ENCODE measurements around the gene MRFAP1.
A peak's percentile ranks its signal among the peaks of the same experiment; 100 is the strongest.
"Not testable (repeated sequence)": the region's sequence is repeated elsewhere in the genome, so short reads cannot be mapped to it uniquely, and the experiment has no call there.

Gene MRFAP1

GRCh38 chr4:6672541-6673190 is 32.2 kb downstream of the MRFAP1 start:
- not testable (repeated sequence) for DNase-seq

DNA sequence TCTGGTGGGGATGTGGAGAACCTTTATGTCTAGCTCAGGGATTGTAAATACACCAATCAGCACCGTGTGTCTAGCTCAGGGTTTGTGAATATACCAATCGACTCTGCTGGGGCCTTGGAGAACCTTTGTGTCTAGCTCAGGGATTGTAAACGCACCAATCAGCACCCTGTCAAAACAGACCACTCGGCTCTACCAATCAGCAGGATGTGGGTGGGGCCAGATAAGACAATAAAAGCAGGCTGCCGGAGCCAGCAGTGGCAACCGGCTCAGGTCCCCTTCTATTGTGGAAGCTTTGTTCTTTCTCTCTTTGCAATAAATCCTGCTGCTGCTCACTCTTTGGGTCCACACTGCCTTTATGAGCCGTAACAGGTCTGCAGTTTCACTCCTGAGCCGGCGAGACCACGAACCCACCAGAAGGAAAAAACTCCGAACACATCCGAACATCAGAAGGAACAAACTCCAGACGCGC is 32.7 kb downstream of the MRFAP1 start:
- DNase-seq, result peak; percentile 73

GRCh38 chr4:6673660-6674499 is 33.4 kb downstream of the MRFAP1 start:
- peak; percentile 95 for DNase-seq

DNA sequence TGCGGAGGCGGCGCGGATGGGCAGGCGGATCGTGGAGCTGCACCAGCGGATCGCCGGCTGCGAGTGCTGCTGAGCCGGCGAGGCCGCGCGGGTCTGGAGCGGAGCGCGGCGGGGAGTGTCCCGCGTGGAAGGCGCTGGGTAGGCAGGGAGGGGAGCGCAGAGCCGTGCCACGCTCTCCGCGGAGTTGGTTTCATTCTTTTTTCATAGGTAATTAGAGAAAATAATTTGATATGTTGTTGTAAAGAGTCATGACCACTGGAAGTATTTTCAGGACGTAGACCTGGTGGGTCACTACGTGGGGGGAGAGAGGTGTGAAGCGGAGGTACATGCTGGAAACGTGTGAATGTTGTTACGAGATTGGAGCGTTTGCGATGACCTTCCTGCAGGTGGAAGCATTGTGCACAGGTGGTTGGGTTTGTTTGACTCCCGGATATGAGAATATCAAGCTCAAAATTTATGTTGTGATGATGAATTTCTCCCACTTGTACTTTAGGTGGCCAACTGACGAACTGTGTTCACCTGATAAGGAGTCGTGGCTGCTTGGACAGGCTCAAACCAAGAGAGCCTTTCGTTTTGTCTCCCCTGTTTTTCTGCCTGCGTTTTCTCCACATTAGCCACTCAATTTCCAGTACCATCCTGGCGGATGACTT is 34.1 kb downstream of the MRFAP1 start:
- DNase-seq, result peak; percentile 64

GRCh38 chr4:6676722-6677558 is 36.5 kb downstream of the MRFAP1 start:
- no peak for DNase-seq

DNA sequence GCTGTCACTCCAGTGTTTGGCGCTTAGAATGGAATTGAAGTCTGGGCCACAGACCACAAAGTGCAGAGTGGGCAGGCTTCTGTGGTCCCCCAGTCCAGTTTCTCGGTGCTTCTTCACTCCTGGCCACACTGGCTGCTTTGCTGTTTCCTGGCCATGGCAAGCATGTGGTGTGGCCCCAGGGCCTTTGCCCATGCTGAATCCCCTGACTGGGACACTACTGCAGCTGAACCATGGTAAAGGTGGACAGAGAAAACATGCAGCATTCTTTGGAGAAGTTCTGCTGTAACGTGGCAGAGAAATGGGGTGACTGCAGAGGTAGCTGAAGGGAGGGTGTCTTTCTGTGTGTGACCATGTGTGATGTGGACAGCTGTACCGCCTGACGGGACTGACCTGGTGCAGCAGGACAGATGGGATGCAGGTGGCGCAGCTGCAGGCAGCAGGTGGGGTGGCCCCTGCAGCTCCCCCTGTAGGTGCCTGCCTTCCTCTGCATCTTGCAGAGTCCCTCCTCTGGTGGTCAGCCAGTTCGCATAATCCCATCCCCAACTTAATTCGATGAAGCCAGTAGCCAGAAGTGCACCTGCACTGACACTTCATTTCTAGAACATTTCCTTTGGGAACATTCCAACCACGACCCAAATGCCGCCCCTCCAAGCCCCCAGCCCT is 40.0 kb downstream of the MRFAP1 start:
- no peak for DNase-seq

GRCh38 chr4:6681191-6681590 is 40.7 kb downstream of the MRFAP1 start:
- no peak for DNase-seq

DNA sequence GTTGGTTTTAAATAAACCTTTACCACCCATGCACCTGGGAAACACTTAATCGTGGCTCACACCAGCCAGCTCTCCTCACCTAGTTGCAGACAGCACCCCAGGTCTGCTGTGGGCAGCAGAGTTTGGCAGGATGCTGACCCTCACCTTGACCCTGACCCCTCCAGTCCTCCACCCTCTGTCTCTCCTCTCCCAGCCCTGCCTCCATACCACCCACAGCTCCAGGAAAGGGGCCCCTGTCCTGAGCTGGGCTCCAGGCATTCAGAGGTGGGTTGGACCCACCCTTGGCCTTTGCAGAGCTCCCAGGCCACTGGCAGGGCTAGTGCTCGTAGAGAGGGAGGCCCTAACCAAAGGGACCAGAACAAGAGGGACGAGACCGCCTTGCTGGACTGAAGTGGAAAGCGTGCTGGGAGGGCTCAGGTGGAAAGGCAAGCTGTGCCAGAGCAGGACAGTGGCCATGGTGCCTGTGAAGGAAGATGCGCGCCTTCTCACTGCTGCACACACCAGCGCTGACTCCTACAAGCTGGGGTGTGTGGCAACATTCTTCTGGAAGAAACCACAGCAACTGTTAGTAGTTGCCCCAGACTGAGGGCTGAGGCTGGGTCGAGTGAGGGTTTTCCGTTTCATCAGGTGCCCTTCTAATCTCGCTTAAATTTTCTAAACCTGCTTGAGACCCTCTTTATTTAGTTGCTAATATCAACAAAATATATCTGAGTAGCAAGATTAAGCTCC is 42.5 kb downstream of the MRFAP1 start:
- DNase-seq, result no peak

GRCh38 chr4:6684656-6685055 is 44.2 kb downstream of the MRFAP1 start:
- no peak for DNase-seq

GRCh38 chr4:6686104-6686787 is 45.8 kb downstream of the MRFAP1 start:
- DNase-seq, result no peak

DNA sequence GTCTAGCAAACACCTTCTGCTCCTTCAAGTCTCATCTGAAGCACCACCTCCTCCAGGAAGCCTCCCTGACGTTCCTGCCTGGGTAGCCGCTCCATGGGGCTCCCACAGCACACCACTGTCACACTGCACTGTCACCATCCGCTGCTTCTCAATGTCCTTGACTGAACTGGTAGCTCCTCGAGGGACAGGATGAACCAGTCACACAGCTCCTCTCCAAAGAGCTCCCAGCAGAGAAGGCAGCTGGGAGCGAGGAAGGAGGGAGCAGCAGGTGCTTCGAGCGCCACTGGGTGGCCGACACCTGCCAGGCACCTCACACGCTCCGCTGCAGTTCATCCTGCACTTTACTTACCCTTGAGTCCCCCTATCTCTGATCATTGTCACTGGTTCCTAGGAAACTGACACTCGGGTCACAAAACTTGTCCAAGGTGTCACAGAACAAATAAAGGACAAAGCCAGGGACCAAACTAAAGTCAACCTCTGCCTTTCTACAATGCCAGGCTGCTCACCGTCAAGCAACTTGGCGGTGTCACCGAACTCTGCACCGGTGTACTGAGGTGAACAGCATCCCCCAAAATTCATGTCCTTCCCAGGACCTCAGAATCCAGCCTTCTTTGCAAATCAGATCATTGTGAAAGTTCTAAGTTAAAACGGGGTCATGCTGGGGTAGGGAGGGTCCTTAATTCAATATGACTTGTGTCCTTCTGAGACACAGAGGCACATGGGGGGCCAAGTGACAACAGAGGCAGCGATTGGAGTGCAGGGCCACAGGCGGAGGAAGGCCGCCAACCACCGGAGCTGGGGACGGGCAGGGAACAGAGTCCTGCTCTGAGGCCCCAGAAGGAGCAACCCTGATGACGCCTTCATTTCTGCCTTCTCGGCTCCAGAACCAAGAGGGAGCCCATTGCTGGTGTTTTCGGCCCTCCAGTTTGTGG is 47.7 kb downstream of the MRFAP1 start:
- no peak for DNase-seq

DNA sequence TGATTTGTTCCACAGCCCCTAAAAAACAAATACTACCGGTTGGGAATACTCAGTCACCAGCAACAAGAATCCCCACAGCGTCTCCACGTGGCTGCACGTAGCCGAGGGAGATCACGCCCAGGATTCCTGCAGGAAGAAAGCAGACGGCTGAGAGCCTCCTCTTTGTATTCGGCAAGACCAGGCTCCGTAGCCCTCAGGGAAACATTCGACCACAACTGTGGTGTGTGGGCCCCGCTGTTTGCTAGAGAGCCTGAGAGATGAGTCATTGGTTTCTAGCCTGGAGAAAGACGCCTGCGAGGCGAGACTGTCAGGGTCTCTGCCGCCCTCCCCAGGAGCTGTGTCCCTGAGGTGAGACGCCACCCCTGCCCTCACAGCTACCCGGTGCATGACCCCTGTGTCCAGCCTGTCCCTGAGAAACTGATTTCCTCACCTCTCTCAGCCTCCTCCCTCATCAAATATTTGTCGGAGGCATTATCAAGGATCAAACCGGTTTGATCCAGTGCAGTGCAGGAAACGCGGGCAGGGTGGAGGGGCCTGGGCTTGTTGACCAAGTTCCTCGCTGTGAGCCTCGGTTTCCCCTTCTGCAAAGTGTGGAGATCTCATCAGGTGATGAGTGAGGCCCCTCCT is 48.5 kb downstream of the MRFAP1 start:
- peak; percentile 86 for DNase-seq

DNA sequence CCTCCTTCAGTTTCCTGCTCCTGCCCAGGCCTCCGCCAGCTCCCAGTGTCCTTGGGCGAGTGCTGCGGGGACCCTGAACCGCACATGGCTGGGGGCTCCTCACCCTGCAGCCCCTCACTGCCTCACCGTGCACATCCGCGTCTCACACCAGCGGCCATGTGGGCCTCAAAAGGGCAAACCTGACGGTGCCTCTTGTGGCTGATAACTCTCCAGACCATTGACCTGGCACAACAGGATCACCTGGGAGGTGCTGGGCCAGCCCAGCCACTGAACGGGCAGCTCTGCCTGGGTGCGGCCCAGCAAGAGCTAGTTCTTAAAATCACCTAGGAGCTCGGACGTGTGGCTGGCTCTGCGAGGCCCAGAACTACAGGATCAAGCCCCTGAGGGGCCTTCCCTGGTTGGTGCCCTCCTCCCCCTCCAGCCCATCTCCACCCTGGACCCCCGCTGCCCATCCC is 49.0 kb downstream of the MRFAP1 start:
- no peak for DNase-seq

Data from stimulated activated CD8-positive, alpha-beta memory T cell treated with anti-CD3 and anti-CD28 coated beads, Interleukin-4, amount 100 ng/mL, for 48 hours (primary cell).